HG02642 (cell line): ENCODE data around the gene TMEM269.
A peak's percentile ranks its signal among the peaks of the same experiment; 100 is the strongest.
"Not testable (repeated sequence)": the region's sequence is repeated elsewhere in the genome, so short reads cannot be mapped to it uniquely, and the experiment has no call there.

Experiments
- ATAC-seq: cut with Tn5 transposase; IDR thresholded peaks from one replicate; pipeline ENCODE4 v1.9.1; 2021; ENCODE audit warnings: mild to moderate bottlenecking; ENCODE audit not compliant: unreplicated experiment, poor library complexity

TMEM269 gene

GRCh38 chr1:42747125-42747524 lies 37.7 kb upstream of the TMEM269 start:
- no peak for ATAC-seq

GRCh38 chr1:42748021-42748420 lies 36.8 kb upstream of the TMEM269 start:
- ATAC-seq, result no peak

GRCh38 chr1:42748461-42749410 lies 36.1 kb upstream of the TMEM269 start:
- ATAC-seq, result no peak

- ATAC-seq, result no peak
These were observed 34.8 kb upstream of the TMEM269 start for GRCh38 chr1:42750041-42750440.

- not testable (repeated sequence) for ATAC-seq
These were observed 33.2 kb upstream of the TMEM269 start for GRCh38 chr1:42751511-42752070.

- no peak for ATAC-seq
These were observed 32.5 kb upstream of the TMEM269 start for GRCh38 chr1:42752284-42752683.

- no peak for ATAC-seq
These were observed 31.7 kb upstream of the TMEM269 start for GRCh38 chr1:42753070-42753469.

- no peak for ATAC-seq
These were observed 27.6 kb upstream of the TMEM269 start for GRCh38 chr1:42756956-42757891.

GRCh38 chr1:42757892-42758275 lies 26.9 kb upstream of the TMEM269 start:
- no peak for ATAC-seq

- ATAC-seq, result no peak
These were observed 26.1 kb upstream of the TMEM269 start for GRCh38 chr1:42758641-42759040.

GRCh38 chr1:42759114-42759513 lies 25.7 kb upstream of the TMEM269 start:
- ATAC-seq, result no peak

GRCh38 chr1:42761567-42761966 lies 23.2 kb upstream of the TMEM269 start:
- no peak for ATAC-seq

GRCh38 chr1:42762269-42762668 lies 22.5 kb upstream of the TMEM269 start:
- ATAC-seq, result no peak

GRCh38 chr1:42765269-42765668 lies 19.5 kb upstream of the TMEM269 start:
- no peak for ATAC-seq

GRCh38 chr1:42765832-42766740 lies 18.7 kb upstream of the TMEM269 start:
- ATAC-seq, result peak; percentile 33

GRCh38 chr1:42766741-42767509 lies 17.9 kb upstream of the TMEM269 start, which contains the start of the genes C1orf50 and P3H1:
Gene C1orf50 (plus strand): TSS chr1:42767249. CDS start chr1:42767312, 63 bp downstream.
Gene P3H1 (minus strand): TSS chr1:42767028. CDS start chr1:42766971, 57 bp downstream.
- peak; percentile 90 for ATAC-seq

- peak; percentile 37 for ATAC-seq
These were observed 17.2 kb upstream of the TMEM269 start for GRCh38 chr1:42767510-42768000.

GRCh38 chr1:42768172-42768571 lies 16.6 kb upstream of the TMEM269 start:
- no peak for ATAC-seq
